COLO668 (cell line): ENCODE data around the gene NR6A1.

ENCODE experiments used
- DNase-seq: peaks from one replicate; lab custom pipeline; 2025; ENCODE audit not compliant: unreplicated experiment; lab: John Stamatoyannopoulos, UW

Gene NR6A1

GRCh38 chr9:124477648-124478285 is 293.3 kb downstream of the NR6A1 start:
- peak; percentile 70 for DNase-seq

- DNase-seq = peak; percentile 54
Observed at GRCh38 chr9:124477211-124477647, 293.9 kb downstream of the NR6A1 start.

GRCh38 chr9:124475868-124476690 is 295.0 kb downstream of the NR6A1 start:
- DNase-seq = no peak

GRCh38 chr9:124475158-124475867 is 295.8 kb downstream of the NR6A1 start:
- DNase-seq = no peak

- DNase-seq = no peak
Observed at GRCh38 chr9:124474151-124474550, 297.0 kb downstream of the NR6A1 start.

GRCh38 chr9:124473310-124473709 is 297.8 kb downstream of the NR6A1 start:
- no peak for DNase-seq

GRCh38 chr9:124472770-124473169 is 298.3 kb downstream of the NR6A1 start:
- no peak for DNase-seq

GRCh38 chr9:124471761-124472160 is 299.4 kb downstream of the NR6A1 start:
- DNase-seq = no peak

GRCh38 chr9:124470726-124471125 is 300.4 kb downstream of the NR6A1 start:
- DNase-seq = no peak

- no peak for DNase-seq
Observed at GRCh38 chr9:124470306-124470705, 300.8 kb downstream of the NR6A1 start.

GRCh38 chr9:124469011-124469832 is 301.9 kb downstream of the NR6A1 start:
- DNase-seq = no peak

GRCh38 chr9:124468061-124468740 is 302.9 kb downstream of the NR6A1 start:
- DNase-seq = no peak

- DNase-seq = no peak
Observed at GRCh38 chr9:124467410-124468060, 303.6 kb downstream of the NR6A1 start.
